Erythroblast (primary cell): ENCODE measurements around the gene GTPBP1.

Experiments
- DNase-seq, 2 experiments: peaks; one replicate each; lab custom pipeline; 2025; lab: John Stamatoyannopoulos, UW
- GATA1 ChIP-seq: IDR thresholded peaks from 2 replicates; pipeline ENCODE4 v1.6.1; 2011; ENCODE audit warnings: low read depth, mild to moderate bottlenecking, control low read depth, low read length, moderate library complexity
- POLR2A ChIP-seq: IDR thresholded peaks from 2 replicates; pipeline ENCODE4 v1.6.1; 2011; ENCODE audit warnings: mild to moderate bottlenecking, low read length

The GTPBP1 gene

DNA sequence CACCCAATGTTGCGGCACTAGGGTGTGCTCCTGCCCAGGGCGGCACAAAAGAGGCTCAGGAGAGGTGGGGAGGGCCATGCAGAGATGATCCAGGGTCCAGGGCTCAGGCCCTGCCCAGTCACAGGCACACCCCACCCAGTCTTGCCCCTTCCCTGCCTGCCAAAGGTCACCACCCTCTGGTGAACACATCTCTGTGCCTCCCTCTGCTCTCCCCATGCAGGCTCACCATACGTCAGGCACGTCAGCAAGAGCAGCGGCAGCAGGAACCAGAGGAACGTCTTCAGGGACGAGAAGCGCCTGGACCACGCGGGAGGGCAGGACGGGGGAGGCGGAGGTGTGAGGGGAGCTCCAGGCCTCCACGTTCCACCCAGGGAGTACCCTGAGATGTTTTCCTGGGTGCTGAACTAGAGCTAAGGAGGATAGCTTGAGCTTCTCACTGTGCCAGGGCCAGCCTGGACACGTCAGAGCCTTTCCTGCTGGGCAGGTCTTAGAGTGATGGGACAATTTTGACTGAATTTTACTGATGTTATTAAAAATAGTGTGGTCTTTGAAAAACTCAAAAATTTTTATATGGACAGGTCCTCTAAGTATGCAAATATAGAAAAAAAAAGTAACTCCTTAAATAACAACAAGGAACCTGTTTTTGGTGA, 42.9 kb downstream of the GTPBP1 start:
- TF ChIP-seq GATA1 (no peak), POLR2A (no peak)
- DNase-seq, result no peak

DNA sequence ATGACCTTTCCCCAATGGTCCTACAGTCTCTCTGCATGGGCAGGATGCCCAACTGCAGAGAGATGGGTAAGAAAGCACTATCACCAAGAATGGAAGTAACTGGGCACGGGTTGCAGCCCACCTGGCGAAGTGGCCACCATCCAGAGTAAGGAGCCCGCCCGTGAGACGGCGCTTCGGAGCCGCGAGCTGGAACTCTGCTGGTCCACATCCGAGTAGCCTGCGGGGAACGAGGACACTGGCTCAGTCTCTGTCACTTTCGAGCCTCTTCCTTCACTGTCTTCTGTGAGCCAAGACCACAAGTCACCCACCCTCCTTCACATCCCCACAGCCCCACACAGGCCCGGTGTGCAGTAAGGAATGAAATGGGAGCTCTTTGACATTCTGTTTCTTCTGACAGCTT, 44.4 kb downstream of the GTPBP1 start:
- TF ChIP-seq POLR2A (no peak), GATA1 (no peak)
- DNase-seq, result no peak

DNA sequence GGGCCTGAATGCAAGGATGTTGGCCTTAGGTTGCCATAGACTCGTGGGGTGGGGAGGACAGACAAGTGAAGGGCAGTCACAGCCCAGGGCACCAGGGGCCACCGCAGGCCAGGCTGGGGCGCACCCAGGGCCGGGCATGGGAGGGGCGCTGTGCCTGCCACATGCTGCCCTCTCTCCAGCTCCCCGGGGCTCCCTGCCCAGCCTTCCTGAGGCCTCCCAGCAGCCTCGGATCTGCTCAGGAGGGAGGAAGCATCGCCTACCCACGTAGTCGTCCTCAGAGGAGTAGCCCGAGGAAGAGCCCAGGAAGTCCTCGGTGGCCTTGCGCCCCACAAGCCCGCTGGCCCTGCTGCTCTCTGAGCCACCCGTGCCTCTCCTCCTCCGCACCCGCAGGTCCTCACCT, 44.9 kb downstream of the GTPBP1 start:
- DNase-seq, result no peak
- TF ChIP-seq POLR2A (no peak), GATA1 (no peak)

DNA sequence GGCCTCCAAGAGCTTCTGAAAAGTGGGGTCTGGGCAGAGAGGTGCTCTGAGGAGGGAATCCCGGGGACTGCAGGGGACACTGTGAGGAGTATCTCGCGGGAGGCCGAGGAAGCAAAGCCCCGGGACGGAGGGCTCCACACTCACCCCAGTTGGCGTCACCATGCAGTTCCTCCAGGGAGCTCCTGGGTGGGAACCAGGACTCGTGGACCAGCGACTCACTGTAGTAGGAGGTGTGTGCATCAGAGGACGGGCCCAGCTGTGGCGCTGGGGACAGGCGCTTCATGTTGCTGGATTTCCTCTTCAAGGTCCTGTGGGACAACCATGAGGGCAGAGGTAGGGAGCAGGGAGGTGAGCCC, 45.3 kb downstream of the GTPBP1 start:
- DNase-seq, result no peak
- TF ChIP-seq GATA1 (no peak), POLR2A (no peak)

DNA sequence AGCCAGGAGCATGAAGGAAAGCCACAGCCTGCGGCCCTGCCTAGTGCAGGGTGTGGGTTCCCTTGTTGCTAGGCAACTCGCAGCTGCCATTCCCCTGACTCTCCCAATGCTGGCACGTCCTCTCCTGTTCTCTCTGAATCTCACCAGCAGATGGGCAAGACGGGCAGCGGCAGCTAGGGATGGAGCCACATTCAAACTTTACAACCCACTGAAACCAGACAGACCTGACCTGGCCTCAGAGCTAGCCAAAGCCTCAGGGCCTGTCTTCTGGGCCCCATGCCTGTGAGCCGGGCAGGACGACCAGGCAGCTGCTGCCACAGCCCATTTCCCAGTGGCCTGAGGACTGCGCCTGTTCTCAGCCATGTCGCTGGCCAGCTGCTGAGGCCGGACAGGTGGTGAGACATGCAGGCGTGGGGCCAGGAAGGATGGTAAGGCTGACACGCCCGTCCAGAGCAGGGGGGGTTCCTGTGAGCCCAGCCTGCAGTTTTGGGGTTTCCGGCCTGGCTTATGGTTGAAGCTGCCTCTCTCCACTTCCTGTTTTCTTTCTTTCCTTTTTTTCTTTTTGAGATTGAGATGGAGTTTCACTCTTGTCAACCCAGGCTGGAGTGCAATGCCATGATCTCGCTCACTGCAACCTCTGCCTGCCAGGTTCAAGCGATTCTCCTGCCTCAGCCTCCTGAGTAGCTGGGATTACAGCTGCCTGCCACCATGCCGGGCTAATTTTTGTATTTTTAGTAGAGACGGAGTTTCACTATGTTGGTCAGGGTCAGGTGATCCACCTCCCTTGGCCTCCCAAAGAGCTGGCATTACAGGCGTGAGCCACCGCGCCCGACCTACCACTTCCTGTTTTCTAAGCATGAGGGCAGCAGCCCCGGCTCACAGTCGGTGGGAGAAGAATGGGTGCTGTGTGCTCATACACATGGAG, 45.9 kb downstream of the GTPBP1 start:
- DNase-seq, result no peak
- no peak for TF ChIP-seq GATA1
- no peak for TF ChIP-seq POLR2A

DNA sequence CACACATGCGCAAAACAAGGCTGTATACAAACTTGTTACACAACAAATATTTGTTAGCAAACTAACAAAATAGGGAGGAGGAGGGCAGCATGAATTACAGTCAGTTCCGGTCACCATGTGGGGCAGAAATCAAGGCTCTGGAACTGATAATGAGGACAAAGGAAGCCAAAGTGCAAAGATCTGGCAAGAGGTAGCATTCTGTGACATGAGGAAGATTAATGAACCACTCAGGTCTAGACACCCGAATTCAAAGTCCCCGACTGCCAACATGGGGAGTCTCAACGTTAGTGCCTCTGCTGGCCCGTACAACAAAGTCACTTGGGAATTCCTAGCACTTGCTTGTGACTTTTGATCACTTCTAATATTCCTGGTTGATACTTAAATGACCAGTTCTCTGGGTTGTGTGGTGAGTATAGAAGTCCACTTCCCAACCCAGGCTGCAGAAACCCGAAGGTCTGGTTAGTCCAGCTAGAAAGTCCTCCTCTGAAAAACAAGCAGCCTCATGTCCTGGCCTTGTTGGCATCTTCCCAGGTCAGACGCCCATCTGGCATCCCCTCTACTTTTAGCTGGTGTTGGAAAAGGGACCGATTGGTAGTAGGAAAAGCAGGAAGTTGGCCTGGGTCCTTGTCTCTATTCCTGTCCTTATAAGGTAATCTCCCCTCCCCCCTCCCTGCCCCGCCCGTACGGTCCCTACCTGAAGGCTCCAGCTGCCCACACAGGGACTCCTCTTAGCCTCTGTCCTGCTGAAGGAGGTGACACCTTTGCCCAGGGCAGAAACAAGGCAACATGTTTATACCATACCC, 48.4 kb downstream of the GTPBP1 start:
- DNase-seq, result peak in 1 of 2 experiments; percentile 43
- TF ChIP-seq GATA1 (no peak), POLR2A (no peak)

DNA sequence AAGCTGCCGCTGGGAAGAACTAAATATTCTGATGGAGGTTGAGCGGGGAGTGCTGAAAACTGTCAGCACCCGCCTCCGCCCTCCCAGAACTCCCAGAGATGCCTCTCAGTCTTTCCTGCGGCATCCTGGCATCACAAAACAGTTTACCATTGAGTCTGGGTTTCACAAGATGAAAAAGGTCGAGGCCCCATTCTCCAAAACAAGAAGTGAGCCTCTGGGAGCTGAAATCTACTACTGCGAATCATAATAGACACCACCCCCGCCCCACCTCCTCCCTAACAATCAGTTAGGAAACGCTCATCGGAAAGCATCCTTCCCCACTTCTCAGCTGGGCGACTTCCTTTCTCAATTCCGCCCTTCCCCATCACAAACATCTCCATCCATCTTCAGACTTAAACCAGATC, 49.0 kb downstream of the GTPBP1 start:
- no peak for TF ChIP-seq GATA1
- TF ChIP-seq POLR2A, result no peak
- no peak for DNase-seq

DNA sequence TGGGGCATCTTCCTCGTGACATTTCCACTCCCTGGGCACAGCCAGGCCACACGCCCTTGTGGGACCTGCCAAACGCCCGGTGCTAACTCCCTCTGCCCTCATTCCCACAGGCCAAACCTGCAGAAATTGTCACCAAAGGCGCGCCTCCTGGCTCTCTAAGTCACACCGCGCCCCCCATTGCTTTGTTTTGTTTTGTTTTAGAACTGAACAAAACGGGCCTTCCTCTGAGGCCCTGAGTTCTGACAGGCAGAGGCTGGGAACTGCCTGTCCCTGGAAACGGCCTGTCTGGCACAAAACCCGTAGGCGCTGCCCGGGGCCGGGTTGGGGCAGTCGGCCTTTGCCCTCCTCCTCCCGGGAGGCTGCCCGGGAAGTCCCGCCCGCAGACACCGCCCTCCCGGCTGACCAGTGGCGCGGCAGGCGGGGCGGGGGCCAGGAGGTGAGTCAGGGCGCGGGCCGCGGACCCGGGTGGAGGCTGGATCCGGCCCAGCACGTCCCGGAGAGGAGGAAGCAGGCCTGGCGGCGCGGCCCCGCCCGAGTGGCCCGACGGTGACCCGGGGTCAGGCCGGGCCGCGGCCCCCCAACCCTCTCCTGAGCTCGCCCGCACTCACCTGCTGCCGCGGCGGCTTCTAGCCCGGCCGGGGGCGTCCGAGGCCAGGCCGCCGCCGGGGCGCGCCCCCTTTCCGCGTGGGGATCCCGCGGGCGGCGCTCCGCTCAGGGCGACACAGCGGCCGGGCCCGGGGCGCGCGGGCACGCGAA, 49.6 kb downstream of the GTPBP1 start:
- TF ChIP-seq POLR2A (no peak), GATA1 (no peak)
- DNase-seq, result peak; percentile 82 to 88

DNA sequence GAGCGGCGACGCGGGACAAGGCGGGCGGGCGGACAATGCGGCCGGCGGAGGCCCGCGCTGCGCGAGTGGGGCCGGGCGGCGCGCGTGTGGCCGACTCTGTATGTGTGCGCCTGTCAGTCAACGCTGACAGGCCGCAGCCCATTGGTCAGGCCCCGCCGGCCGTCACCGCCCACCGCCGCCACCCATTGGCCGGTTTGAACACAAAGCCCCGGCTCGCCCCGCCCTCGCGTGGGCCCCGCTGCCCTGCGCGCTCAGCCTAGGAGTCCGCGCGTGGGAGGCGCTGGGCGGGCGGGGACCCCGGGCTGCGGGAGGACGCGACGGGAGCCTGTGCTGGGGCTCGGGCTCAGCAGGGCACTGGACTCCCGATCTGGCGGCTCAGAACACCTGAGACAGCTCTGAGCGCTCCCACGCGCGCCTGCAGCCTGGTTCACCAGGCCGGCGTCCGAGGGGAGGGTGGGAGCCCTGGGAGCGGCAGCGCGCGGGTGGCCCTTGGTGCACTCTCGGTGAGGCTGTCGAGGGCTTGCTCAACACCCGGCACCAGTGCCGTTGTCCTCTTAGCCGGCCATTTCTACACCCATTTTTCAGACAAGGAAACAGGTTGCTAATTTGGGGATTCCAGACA, 50.3 kb downstream of the GTPBP1 start, which contains the start of gene SUN2:
Gene SUN2, minus strand, starts transcription at position 88 of the 622 bp plus-strand sequence. CDS start 3,370 bp downstream, outside the sequence.
- TF ChIP-seq POLR2A, result peak; percentile 78
- TF ChIP-seq GATA1, result no peak
- peak; percentile 93 to 96 for DNase-seq

DNA sequence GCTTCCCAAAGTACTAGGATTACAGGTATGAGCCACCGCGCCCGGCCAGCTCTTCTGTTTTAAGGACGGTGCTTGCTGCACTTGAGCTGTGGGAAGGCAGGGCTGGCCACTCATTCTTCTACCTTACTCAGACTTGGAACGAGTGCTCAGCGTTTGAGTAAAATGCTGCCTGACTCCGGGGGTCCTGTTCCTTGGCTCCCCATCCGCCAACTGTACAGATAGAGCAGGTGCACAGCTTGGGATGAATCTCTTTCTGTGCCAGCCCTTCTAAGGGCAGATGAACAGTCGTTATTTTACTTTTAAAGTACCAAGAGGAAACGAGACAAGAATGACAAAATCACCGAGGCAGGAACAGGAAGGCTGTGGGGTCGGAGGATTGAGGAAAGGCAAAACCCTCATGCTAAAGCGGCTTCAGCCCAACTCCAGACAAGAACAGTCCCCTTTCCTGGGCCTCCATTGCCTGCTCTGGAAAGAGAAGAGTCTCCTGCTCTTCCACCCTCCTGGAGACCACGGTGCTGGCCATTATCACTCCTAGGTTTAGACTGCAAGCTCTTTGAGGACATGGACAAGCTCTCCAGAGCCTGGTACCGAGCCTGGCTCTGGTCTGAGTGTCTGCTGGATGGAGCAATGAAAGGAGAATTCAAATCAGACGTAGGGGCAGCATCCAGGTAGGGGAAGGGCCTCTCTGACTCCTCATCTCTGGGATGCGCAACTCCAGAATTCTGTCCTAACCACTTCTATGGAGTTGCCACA, 51.1 kb downstream of the GTPBP1 start:
- TF ChIP-seq GATA1 (no peak), POLR2A (no peak)
- DNase-seq, result peak; percentile 41 to 66

DNA sequence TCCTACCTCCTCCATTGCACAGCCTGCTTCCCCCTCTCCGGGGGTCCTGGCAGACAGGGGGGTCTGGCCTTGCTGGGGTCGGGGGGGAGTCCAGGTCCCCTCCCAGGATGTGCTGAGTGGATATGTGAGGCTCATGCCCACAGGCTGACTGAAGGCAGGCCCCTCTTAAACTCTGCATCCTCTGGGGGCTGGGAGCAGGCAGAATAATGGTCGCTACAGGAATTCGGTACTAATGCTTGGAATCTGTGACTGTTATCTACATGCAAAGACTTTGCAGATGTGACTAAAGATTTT, 51.7 kb downstream of the GTPBP1 start:
- TF ChIP-seq GATA1 (no peak), POLR2A (no peak)
- no peak for DNase-seq
